COLO668 (cell line): ENCODE data around the gene POLR1G.

Experiments
- DNase-seq: peaks from one replicate; lab custom pipeline; 2025; ENCODE audit not compliant: unreplicated experiment; lab: John Stamatoyannopoulos, UW

Gene POLR1G, protein sequence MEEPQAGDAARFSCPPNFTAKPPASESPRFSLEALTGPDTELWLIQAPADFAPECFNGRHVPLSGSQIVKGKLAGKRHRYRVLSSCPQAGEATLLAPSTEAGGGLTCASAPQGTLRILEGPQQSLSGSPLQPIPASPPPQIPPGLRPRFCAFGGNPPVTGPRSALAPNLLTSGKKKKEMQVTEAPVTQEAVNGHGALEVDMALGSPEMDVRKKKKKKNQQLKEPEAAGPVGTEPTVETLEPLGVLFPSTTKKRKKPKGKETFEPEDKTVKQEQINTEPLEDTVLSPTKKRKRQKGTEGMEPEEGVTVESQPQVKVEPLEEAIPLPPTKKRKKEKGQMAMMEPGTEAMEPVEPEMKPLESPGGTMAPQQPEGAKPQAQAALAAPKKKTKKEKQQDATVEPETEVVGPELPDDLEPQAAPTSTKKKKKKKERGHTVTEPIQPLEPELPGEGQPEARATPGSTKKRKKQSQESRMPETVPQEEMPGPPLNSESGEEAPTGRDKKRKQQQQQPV

DNA sequence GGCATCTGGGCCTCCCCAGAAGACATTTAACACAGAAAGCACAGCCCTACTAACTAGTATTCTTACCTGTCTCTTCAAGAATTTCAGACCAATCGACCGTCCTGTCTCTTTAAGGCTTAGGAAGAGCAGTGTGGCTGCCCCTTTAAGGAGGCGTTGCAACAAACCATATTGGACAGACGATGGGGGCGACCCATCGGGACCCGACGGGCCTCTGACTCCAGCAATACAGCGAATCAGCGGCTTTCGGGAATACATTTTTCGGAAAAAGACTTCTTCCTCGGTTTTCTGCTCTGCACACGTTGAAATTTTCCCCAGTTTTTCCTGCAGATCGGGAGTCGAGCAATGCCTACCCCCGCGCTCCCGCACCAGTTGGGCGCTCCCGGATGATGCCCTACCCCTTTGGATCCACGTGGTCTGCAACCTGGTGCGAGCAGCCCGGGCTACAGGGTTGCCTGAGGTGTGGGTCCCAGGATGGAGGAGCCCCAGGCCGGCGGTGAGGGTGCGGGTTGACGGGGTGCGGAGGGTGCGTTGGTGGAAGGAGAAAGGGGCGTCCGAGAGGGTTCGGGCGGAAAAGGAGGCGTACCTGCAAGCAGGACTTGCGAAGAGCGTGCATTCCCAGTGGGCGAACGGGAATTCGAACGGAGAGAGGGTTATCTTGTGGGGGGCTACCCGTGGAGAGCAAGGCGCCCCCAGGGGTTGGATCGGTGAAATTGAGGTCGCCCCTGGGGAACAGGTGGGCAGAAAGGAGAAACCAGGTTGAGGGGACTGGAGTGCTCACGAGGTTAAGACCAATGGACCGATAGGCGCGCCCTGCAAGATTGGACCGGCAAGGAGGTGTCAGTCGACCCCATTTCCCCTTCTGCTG lies at the start of gene POLR1G:
TSS of gene POLR1G (plus strand) at position 419 of the 865 bp plus-strand sequence. CDS start at position 472, 53 bp downstream.
- DNase-seq, result peak; percentile 81

- DNase-seq, result no peak
Observed at GRCh38 chr19:45356760-45357444, 49.5 kb upstream of the POLR1G start.

DNA sequence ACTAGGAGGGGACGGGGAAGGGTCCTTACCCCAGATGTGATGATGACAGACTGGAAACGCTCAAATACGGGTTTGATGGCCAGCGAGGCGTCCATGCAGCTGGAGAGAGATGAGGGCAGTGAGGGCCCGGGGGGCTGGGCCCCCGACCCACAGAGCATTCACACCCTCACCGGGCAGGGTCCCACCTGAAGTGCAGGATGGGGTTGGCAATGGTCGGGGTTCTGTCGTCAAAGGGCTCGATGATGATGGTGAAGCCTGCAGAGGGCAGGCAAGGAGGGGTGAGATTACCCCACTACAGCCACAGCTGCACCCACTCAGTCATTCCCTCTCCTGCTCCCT lies 49.0 kb upstream of the POLR1G start:
- DNase-seq, result no peak

- DNase-seq, result no peak
Observed at GRCh38 chr19:45358213-45358792, 48.1 kb upstream of the POLR1G start.

GRCh38 chr19:45361608-45362007 lies 44.8 kb upstream of the POLR1G start:
- no peak for DNase-seq

GRCh38 chr19:45362291-45362690 lies 44.2 kb upstream of the POLR1G start:
- DNase-seq, result no peak

GRCh38 chr19:45363861-45364459 lies 42.5 kb upstream of the POLR1G start:
- DNase-seq, result no peak

DNA sequence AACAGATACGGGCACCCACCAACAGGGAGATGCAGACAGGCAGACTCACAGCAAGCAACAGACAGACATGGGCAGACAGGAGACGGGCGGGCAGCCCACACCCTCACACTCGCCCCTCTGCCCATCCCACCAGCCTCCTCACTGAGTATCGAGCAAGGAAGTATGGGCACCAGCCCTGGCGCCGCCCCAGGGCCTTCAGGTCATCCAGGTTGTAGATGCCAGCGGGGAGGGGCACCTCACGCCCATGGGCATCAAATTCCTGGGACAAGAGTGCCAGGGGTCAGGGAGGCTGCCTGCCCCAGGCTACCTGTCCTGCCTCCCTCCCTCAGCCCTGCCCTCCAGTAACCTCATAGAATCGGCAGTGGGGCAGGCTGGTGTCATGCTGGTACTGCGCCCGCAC lies 41.7 kb upstream of the POLR1G start:
- DNase-seq, result no peak

DNA sequence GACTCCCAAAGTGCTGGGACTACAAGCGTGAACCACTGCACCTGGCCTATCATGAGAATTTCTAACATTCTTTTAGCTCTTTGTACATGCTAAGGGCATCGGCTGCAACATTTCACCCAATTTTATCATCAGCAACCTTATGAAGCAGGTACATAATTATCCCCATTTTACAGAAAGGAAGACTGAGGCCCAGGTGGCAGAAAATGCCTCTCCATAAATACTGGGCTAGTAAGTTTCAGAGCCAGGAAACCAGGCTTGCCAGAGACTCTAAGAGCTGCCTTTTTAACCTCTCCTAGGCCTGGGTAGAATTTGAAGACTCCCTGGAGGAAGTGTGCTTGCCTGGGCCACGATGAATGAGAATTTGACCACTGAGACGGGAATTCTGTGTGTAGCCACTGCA lies 38.3 kb upstream of the POLR1G start:
- DNase-seq, result no peak

- DNase-seq, result no peak
Observed at GRCh38 chr19:45368737-45369340, 37.6 kb upstream of the POLR1G start.

DNA sequence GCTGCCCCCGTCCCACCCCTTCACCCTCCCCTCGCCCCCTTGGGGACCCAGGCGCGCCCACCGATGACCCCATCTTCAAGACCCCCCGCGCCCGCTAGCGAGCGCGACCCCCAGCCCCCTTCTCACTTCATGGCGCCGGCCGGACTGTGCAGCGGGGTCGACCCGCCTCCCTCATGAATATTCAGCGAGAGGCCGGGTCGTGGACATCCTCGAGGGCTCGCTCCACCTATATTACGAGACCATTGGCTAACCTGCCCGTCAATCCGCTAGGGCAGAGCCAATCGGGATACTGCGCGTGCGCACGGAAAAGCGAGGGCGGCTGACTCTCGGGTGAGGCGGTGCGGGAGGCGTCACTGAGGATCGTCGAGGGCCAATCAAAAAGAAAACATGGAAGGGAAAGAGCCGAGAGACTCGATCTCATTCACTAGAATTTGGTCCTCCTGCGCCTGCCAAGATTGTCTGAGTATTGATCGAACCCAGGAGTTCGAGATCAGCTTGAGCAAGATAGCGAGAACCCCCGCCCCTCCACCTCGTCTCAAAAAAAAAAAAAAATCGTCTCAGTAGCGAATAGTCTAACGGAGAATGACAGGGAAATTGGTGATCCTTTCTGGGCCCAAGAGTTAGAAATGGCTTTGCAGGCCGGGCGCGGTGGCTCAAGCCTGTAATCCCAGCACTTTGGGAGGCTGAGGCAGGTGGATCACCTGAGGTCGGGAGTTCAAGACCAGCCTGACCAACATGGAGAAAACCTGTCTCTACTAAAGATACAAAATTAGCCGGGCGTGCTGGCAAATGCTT lies 35.8 kb upstream of the POLR1G start, which contains the start of gene ERCC2:
TSS of gene ERCC2 (minus strand) at position 164 of the 795 bp plus-strand sequence. CDS start at position 131, 33 bp downstream.
- DNase-seq, result peak; percentile 98

DNA sequence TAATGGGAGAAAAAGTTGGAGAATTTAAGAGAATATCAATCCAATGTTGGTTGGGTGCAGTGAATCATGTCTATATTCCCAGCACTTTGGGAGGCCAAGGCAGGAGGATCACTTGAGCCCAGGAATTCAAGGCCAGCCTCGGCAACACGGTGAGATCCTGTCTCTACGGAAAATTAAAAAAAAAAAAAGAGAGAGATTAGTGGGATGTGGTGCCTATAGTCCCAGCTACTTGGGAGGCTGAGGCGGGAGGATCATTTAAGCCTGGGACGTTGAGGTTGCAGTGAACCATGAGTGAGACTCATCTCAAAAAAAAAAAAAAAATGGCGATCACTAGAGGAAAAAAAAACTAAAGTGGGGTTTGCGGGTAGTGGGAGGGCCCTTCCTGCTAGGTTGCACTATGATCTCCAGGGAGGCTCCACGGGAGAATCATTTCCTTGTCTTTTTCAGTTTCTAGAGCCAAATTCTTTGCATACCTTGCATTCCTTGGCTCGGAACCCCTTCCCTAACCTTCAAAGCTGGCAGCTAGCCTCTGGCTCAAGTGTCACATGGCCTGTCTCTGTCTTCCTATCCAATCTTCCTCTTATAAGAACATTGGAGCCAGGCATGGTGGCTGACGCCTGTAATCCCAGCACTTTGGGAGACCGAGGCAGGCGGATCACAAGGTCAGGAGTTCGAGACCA lies 30.3 kb upstream of the POLR1G start:
- no peak for DNase-seq

DNA sequence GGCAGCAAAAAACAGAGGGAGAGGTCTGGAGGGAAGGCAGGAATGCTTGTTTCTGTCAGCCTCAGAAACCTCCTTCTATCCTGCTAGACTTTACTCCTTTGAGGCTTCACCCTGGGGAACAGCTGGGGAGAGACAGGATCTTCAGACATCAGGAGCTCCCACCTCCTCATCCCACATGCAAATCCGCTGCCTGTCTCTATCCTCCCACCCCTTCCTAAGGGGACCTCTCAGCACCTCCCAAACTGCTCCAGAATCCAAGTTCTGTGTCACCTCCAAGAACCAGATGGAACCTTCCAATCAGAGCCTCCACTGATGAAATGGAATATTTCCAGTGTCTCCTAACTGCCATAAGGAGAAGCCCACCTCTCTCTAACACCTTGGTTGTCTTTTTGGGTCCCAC lies 26.3 kb upstream of the POLR1G start:
- no peak for DNase-seq

GRCh38 chr19:45382426-45382825 lies 24.0 kb upstream of the POLR1G start:
- DNase-seq, result no peak

DNA sequence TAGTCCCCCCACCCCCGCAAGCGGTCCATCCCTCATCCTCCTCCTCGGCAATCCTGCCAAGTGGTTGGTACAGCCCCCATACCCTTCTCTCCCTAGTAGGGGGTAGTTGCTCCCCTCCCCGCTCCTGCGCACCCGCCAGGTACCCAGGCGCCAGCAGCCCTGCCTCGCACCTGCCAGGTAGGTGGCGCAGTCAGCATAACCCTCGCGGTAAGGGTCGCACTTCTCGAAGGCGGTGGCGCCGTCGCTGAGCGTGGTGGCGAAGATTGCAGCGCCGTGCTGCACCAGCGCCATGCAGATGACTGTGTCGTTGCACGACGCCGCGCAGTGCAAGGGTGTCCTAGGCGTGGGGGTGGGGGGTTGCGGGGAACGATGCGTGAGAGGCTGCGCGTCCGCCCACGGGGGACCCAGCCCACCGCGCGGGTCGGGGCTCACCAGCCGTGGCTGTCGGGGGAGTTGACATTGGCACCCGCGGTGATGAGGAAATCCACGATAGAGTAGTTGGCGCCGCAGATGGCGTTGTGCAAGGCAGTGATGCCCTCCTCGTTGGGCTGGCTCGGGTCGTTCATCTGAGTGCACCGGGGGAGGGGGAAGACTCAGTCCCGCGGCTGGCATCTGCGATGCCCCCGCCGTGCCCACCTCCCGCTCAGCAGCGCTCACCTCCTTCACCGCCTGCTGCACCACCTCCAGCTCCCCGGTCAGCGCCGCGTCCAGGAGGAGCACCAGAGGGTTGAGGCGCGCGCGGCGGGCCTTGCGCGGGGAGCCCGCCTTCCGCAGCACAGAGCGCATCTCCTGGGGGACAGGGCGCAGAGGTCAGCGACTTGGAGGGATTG lies 20.8 kb upstream of the POLR1G start:
- no peak for DNase-seq

- no peak for DNase-seq
Observed at GRCh38 chr19:45391346-45391745, 15.1 kb upstream of the POLR1G start.

DNA sequence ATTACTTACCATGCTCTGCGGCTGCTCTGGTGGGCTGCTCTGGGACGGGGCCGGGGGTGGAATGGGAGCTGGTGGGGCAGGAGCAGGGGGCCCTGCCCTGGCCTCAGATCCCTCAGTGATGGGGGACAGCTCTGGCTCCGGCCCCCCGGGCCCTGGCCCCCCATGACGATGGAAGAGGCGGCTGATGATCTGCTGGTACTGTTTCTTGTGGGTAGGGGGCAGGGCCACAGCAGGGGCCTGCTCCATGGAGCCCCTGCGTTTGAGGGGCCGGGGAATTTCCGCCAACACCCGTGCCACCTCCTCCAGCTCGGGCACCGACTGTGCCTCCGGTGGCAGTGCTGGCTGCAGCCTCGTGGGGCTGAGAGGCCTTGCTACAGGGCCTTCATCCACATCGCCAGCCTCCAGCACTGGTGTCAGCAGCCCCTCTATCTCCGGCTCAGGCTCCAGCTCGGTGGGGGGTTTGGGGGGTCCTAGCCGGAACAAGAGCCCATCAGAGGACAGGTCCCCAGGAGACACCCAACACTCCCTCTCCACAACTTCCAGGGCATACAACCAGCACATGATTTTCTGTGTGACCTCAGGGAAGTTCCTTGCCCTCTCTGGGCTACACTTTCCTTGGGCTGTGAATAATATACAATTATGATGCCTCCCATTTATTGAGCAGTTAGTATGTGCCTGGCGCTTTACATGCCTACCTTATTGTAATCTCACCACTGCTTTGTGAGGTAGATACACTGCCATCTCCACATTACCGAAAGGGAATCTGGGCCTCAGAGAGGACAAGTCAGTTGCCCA lies 14.4 kb upstream of the POLR1G start:
- no peak for DNase-seq
